ENCODE measurements around the gene TBC1D8.
A peak's percentile ranks its signal among the peaks of the same experiment; 100 is the strongest.

Gene TBC1D8

DNA sequence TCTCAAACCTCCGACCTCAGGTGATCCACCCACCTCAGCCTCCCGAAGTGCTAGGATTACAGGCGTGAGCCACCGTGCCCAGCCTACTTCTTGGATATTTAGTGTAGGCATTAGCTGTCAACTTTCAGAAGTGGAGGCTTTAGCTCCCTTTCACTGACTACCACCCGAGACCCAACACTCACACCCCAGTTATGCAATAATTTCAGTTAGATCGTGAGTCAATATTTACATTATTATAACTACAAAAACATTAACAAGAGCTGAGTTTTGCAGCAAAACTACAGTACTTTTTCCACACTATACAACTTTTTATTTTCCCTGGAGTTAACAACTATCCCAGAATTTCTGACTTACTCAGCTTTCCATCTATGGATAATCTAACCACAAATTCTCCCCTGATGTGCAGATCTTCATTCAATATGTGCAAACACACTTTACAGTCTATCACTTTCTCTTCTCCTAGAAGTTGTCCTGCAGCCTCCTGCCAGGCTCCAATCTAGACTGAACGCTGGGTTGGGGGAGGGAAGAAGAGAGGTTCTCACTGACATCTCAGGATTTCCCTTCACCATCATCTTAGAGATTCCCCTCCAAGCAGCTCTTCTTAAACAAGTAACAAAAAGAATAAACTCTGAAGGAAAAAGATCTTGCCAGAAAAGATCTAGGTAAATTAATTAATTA, 10.1 kb downstream of the TBC1D8 start:
- no peak for DNase-seq
- intact Hi-C loops (cut with DNase I), result no loop called here

DNA sequence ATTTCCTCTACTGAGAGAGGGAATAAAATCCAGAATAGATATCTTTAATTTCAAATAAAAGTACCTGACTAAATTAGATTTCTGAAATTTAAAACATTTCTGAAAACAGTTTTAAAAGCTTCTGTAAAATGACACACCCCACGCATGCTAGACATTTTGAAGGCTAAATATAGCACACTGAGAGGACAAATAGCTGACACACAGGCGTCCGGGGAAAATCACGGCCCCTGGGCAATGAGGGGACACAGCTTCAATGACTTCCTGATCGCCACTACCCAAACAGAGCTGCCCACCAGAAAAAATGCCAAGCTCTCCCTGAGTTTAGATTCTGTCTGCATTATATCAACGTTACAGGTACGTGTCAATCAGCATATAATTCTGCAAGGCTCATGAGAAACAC, 10.9 kb downstream of the TBC1D8 start:
- intact Hi-C loops (cut with DNase I), result no loop called here
- no peak for DNase-seq

DNA sequence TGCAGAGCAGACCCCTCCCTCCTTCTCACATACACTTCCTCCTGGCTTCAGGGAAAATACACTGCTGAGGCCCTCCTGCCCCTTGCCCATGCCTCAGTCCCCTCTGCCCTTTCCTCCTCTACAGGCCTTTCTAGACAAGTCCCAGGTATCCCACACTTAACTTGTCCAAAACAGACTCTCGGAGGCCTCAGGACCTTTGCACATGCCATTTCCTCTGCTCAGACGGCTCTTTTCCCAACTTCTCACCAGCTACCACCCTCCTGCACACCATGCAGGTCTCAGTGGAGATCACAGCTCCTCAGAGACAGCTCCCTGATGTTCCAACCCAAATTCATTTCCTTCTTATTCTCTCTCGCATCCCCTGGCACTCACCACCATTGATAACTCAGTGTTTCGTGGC, 11.7 kb downstream of the TBC1D8 start:
- intact Hi-C loops (cut with DNase I), result no loop called here

GRCh38 chr2:101135412-101136296, 15.5 kb downstream of the TBC1D8 start:
- DNase-seq, result no peak
- intact Hi-C loops (cut with DNase I), result no loop called here

More for the DNA sequence above, 11.7 kb downstream of the TBC1D8 start:
- no peak for DNase-seq

DNA sequence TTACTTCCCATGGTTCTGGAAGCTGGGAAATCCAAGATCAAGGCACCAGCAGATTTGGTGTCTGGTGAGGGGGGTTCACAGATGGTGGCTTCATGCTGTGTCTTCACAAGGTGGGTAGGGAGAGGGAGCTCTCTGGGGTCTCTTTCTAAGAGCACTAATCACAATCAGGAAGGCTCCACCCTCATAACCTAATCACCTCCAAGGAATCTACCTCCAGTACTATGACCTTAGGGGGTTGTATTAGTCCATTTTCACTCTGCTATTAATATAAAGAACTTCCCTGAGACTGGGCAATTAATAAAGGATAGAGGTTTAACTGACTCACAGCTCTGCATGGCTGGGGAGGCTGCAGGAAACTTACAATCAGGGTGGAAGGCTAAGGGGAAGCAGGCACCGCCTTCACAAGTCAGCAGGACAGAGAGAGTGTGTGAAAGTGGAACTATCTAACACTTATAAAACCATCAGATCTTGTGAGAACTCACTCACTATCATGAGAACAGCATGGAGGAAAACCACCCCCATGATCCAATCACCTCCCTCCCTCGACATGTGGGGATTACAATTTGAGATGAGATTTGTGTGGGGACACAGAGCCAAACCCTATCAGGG, 17.6 kb downstream of the TBC1D8 start:
- intact Hi-C loops (cut with DNase I), result no loop called here
- no peak for DNase-seq

DNA sequence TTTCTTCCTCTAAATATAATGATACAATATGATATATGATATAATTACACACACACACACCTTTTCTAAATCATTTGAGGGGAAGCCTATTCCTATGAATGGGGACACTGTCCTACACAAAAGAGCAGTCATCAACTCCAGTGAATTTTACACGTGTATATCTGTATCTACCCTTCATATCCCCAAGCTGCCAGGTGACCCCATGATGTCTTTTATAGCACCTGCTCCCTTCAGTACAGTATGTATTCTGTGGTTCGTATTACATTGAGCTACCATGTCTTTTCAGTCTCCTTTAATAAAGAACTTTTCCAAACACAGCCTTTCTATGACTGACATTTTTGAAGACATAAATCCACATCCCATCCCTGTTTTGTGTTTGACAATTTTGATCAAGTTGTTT, 19.0 kb downstream of the TBC1D8 start:
- DNase-seq, result no peak
- intact Hi-C loops (cut with DNase I), result no loop called here

DNA sequence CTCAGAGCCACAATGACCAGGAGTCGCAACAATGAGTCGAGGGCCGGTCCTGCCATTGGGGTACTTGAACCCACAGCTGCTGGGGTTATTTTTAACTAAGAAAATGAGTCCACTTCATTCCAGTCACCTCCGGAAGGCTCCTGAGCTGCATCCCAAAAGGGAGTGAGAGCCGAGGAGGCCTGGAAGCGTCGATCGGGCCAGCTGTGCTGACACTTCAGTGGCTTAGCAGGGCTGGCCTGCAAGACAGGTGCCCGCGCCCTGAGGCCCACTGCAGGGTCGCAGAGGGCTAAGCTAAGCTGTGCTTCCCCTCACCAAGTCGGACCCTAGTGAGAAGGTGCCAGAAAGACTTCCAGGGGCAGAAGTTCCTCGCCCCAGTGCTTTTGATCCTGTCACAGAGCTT, 21.1 kb downstream of the TBC1D8 start:
- intact Hi-C loops (cut with DNase I), result no loop called here
- DNase-seq, result no peak

DNA sequence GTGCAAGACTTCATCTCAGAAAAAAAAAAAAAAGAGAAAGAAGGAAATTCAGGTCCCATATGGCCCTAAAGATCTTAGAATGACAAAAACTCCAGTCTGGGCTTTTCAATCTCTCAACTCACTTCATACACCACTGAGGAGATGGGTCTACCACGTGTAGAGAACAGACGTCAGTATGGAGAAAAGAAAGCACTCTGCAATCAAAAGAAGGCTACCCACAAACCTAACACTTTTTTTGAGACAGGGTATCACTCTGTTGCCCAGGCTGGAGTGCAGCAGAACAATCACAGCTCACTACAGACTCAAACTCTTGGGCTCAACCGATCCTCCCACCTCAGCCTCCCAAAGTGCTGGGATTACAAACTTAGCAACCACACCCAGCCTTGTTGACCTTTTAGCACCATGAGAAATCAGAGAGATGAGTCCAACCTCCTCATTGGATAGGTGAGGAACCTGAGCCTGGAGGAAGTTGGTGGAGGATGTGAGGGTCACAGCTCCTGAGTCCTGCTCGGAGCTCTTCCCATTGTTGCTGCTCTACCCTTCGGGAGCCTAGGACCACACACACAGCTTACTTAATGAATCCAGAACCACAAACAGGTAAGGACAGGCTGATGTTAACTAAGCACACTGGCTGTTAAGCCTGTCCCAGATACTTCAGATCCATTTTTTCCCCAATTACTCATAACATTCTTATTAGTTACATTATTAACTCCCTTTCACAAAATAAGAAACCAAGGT, 23.7 kb downstream of the TBC1D8 start:
- intact Hi-C loops (cut with DNase I), result no loop called here
- no peak for DNase-seq

- DNase-seq, result no peak
- intact Hi-C loops (cut with DNase I), result no loop called here
These were observed 25.4 kb downstream of the TBC1D8 start for GRCh38 chr2:101125808-101126207.

DNA sequence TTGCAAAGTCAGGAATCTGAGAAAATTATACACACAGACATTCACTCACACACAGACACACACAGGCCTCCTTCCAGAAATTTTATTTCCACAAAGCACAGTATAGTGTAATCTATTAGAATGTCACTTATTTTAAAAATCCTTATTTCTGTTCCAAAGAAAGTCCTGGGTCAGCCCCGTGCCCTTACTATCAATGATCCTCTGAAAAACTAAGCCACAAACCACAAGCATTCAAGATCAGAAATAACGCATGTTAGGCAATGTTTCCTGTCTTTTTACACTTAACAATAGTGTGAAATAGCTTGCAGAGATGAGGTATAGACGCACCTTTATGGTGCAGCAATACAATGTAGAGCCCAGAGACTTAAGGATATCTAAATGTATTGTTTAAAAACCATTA, 25.8 kb downstream of the TBC1D8 start:
- no peak for DNase-seq
- intact Hi-C loops (cut with DNase I), result no loop called here

DNA sequence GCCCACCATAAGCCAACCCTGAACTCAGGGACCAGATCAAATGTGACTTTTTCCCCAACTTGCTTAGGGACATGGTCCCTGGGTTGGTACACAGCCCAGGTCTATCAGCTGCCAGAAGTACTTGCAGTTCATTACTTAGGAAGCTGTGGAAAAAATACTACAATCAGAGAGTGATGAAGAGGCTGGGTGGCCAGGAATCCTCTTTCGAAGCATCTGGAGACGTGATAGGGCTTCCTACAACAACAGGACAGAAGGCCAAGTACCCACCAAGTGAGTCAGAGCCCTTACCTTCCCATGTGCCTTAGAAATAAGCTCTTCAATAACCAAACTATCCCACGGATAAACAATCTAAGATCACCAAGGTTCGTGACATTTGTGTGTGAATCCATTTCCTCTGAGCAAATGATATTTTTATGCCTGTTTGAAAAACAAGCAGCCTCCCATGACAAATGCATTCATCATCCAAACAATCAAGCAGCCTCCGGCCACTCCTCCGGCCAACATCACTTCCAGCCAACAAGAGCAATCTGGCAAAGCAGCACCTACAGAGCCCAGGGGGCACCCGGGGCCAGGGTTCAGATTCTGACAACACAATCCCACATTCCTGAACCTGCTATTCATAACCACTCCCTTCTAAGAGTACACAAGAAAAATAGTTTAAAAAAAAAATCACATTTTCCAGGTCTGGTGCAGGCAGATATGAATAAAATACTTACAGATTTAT, 26.4 kb downstream of the TBC1D8 start:
- intact Hi-C loops (cut with DNase I), result no loop called here
- DNase-seq, result no peak

DNA sequence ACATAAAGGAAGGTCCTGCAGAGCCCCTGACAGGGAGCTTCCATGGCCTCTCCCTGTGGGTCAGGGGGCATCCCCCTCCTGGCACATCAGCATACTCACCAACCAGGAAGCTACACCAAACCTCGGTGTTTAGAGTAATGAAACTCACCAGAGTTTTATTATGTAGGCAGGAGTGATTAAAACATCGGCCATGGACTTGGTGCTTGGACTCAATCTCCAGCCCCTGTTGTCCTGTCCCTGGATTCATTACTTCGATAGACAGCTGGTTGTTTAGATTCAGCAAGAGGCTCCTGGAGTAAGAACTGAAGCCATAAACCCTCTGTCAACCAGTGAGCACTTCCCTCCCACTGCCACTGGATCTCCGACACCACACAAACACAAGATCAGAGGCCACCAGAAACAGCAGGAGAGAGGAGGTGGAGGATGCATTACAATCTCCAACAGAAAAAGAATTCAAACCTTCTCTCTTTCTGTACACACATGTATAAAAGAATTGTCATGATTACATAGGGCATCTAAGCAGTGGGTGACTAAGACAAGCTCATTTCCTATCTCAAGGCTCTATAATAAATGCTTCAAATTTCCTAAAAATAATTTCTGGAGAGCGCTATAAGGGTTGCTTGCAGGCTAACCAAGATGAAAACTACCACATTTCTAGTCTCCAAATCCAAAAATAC, 27.2 kb downstream of the TBC1D8 start:
- no peak for DNase-seq
- intact Hi-C loops (cut with DNase I), result no loop called here

- intact Hi-C loops (cut with DNase I), result no loop called here
- DNase-seq, result no peak
These were observed 30.0 kb downstream of the TBC1D8 start for GRCh38 chr2:101121174-101121573.

GRCh38 chr2:101120124-101120996, 30.8 kb downstream of the TBC1D8 start:
- intact Hi-C loops (cut with DNase I), result no loop called here
- DNase-seq, result no peak

- intact Hi-C loops (cut with DNase I), result no loop called here
- peak in 6 of 10 donors; percentile 18 to 92 (median 44) for DNase-seq
These were observed 31.8 kb downstream of the TBC1D8 start for GRCh38 chr2:101119431-101119830.

DNA sequence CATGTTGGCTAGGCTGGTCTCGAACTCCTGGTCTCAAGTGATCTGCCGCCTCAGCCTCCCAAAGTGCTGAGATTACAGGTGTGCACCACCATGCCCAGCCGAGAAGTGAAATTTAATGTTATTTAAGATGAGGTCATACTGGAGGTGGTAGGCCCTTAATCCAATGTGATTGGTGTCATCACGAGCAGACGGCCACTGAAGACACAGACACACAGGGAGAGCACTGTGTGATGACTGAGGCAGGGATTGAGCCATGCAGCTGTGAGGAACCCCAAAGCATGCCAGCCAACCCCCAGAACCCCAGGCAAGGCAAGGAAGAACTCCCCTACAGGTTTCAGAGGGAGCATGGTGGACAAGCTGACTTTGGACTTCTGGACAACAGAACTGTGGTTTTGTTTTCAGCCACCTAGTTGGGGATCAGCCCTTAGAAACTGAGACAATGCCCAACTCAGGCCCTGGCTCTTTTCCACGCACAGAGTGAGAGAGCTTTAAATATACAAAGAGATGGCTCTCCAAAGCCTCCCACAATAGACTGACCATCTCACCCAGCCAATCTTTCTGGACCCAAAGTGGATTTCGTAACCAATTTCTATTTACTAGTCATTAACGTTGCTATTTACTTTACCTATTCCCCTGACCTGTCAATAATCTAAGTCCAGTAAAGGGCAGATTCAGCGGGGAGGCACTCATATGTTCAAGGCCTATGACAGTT, 34.2 kb downstream of the TBC1D8 start:
- no peak for DNase-seq
- intact Hi-C loops (cut with DNase I), result no loop called here

- DNase-seq, result no peak
These were observed 34.8 kb downstream of the TBC1D8 start for GRCh38 chr2:101116348-101116747.

DNA sequence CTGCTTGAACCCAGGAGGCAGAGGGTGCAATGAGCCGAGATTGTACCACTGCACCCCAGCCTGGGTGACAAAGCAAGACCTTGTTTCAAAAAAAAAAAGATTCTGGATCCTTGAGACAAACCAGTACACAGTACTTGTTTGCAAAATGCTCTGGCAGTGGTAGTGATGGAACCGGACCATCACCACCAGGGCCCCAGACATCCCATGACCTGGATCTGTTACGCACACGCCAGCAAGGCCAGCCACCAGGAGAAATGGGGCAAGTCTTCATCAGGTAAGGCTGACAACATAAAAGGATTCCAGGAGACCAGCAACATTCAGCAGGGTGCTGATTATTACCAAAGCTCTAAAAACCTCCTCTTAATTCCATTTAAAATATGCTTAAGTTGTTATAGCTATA, 35.5 kb downstream of the TBC1D8 start:
- intact Hi-C loops (cut with DNase I), result no loop called here
- no peak for DNase-seq

More at GRCh38 chr2:101116348-101116747, 34.8 kb downstream of the TBC1D8 start:
- intact Hi-C loops (cut with DNase I), result no loop called here

Measured in posterior cingulate gyrus (tissue), 11 donors.